GM20000 (cell line): Measurements from ENCODE around the gene NKRF.
A peak's percentile ranks its signal among the peaks of the same experiment; 100 is the strongest.

ENCODE experiments used
- DNase-seq: peaks from one replicate; pipeline ENCODE4 v3.0.0; 2012; ENCODE audit warnings: low spot score
- CTCF ChIP-seq: IDR thresholded peaks from 2 replicates; pipeline ENCODE4 v1.5.1; 2012; ENCODE audit warnings: mild to moderate bottlenecking, control low read depth; ENCODE audit errors: extremely low read depth, missing control alignments

Gene NKRF

GRCh38 chrX:119574394-119575266, 31.6 kb downstream of the NKRF start, which contains the start of gene UBE2A:
Gene UBE2A (plus strand): TSS chrX:119574563. CDS start chrX:119574712, 149 bp downstream.
- peak; percentile 92 for DNase-seq

GRCh38 chrX:119573840-119574393, 32.3 kb downstream of the NKRF start:
- TF ChIP-seq CTCF: no peak
- DNase-seq: peak; percentile 20

More at GRCh38 chrX:119574394-119575266, 31.6 kb downstream of the NKRF start, which contains the start of gene UBE2A:
- TF ChIP-seq CTCF: no peak

GRCh38 chrX:119573222-119573621, 33.0 kb downstream of the NKRF start:
- no peak for TF ChIP-seq CTCF
- no peak for DNase-seq

- no peak for TF ChIP-seq CTCF
- no peak for DNase-seq
These were observed 35.8 kb downstream of the NKRF start for GRCh38 chrX:119570351-119570835.

GRCh38 chrX:119565107-119565663, 41.0 kb downstream of the NKRF start, which contains the start of gene STEEP1:
Gene STEEP1 (minus strand): TSS chrX:119565409. CDS start chrX:119565355, 54 bp downstream.
- no peak for TF ChIP-seq CTCF
- DNase-seq: peak; percentile 80

- no peak for DNase-seq
- TF ChIP-seq CTCF: no peak
These were observed 53.7 kb downstream of the NKRF start for GRCh38 chrX:119552508-119552907.

- DNase-seq: no peak
- no peak for TF ChIP-seq CTCF
These were observed 56.8 kb downstream of the NKRF start for GRCh38 chrX:119549327-119550016.
